HG03064 (cell line): Measurements from ENCODE around the gene WNT7B.

Experiments used
- ATAC-seq: cut with Tn5 transposase; IDR thresholded peaks from one replicate; pipeline ENCODE4 v1.9.1; 2021; ENCODE audit warnings: low read depth; ENCODE audit not compliant: unreplicated experiment

Gene WNT7B

DNA sequence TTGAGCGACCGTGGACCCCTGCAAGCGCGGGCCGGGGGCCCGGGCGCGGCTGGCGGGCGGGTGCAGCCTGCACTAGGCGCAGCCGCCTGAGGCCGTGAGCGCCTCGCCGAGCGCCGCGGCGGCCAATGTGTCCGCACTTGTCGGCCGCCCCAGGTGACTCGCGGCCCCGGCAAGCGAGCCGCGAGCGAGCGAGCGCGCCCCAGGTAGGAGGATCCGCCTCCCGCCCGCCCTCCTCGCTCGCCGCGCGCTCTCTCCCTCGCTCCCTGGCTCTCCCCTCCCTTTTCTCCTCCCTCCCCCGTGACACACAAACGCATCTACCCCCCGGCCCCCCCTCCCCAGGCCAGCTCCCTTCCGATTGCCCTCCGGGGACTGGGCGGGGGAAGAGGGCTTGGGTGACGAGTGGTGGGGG is at the start of gene WNT7B:
WNT7B (minus strand) TSS at position 160 of the 409 bp plus-strand sequence. CDS start 408 bp downstream, outside the sequence.
- ATAC-seq = no peak

DNA sequence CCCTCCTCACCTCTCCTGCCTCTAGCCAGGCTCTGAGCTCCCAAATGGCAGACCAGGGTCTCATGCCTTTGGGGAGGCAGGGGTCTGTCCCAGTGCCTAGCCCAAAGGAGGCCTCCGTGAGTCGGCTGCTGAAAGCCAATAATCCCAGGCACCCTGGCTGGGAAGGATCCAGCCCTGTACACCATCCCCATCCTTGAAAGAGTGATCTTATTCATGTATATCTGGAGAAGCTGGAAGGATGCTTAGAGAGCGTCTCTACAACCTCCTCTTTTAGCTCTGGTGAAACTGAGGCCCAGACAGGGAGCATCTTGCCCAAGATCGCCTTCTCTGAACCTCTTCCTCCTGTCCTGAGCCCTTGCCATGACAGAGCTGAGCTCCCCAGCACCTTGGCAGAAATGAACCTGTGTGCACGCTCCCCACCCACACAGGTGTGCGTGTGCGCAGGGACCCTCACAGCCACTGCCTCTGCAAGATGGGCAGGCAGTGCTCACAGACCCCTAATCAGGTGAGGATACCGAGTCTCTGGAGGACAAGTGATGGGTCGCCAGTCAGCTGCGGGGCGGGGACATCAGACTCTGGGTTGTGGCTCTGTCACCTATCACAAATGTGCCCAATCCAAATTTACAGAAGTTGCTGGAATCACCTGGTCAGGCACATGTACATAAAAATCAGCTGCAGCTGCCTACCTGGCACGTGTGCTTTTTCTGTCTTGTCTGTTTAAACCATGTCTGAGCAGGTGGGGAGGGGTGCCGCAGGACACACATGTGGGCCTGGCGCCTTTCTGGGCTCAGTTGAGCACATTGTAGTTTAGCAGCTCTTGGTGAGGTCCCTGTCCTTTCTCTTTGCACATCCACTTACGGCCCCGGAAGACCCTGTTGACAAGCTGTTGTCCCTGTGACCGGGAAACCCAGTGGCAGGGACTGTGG is 49.3 kb upstream of the WNT7B start:
- ATAC-seq = no peak

DNA sequence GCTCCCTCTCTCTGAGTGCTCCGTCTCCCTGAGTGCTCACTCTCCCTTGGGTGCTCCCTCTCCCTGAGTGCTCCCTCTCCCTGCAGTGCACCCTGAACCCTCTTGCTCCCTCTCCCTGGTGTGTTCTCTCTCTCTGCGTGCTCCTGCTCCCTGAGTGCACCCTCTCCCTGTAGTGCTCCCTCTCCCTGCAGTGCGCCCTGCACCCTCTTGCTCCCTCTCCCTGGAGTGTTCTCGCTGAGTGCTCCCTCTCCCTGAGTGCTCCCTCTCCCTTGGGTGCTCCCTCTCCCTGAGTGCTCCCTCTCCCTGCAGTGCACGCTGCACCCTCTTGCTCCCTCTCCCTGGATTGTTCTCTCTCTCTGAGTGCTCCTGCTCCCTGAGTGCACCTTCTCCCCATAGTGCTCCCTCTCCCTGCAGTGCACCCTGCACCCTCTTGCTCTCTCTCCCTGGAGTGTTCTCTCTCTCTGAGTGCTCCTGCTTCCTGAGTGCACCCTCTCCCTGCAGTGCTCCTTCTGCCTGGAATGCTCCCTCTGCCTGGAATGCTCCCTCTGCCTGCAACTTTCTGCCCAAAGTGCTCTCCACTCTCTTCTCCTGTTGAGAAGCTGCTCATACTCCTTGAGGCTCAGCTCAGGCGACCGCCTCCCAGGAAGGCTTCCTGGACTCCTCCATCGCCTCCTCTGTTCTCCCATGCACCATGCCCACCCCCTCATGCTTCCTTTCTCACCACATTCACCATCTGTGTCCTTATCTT is 48.4 kb upstream of the WNT7B start:
- ATAC-seq = no peak

- no peak for ATAC-seq
Measured at GRCh38 chr22:46024136-46024840, 47.3 kb upstream of the WNT7B start.

DNA sequence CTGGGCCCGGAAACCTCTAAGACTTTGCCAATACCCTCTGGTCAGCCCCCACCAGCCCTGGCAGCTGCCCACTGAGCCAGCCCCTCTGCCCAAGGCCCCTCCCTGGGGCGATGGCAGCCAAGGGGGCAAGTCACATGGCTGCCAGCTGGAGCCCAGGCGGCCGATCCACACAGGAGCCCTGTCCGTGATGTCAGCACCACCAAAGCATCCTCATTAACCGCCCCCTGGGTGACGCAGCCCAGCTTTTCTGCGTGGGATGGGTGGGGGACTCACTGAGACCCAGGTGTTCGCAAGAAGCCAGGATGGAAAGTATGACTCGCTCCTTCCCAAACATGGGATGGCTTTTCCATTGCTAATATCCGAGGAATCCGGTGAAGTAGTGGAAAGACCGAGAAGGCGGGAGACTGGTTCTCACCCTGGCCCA is 46.6 kb upstream of the WNT7B start:
- ATAC-seq = no peak

GRCh38 chr22:46022881-46023512 is 46.0 kb upstream of the WNT7B start:
- no peak for ATAC-seq

- no peak for ATAC-seq
Measured at GRCh38 chr22:46021577-46021976, 44.6 kb upstream of the WNT7B start.

DNA sequence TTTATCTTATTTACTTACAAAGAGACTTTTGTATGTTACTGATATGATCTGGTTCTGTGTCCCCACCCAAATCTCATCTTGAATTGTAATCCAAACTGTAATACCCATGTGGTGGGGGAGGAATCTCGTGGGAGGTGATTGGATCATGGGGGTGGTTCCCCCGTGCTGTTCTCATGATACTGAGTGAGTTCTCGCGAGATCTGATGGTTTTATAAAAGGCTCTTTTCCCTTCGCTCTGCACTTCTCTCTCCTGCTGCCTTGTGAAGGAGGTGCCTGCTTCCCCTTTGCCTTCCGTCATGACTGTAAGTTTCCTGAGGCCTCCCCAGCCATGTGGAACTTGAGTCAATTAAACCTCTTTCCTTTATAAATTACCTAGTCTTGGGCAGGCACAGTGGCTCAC is 42.4 kb upstream of the WNT7B start:
- no peak for ATAC-seq

GRCh38 chr22:46018859-46019258 is 41.9 kb upstream of the WNT7B start:
- no peak for ATAC-seq

GRCh38 chr22:46017166-46017565 is 40.2 kb upstream of the WNT7B start:
- no peak for ATAC-seq

DNA sequence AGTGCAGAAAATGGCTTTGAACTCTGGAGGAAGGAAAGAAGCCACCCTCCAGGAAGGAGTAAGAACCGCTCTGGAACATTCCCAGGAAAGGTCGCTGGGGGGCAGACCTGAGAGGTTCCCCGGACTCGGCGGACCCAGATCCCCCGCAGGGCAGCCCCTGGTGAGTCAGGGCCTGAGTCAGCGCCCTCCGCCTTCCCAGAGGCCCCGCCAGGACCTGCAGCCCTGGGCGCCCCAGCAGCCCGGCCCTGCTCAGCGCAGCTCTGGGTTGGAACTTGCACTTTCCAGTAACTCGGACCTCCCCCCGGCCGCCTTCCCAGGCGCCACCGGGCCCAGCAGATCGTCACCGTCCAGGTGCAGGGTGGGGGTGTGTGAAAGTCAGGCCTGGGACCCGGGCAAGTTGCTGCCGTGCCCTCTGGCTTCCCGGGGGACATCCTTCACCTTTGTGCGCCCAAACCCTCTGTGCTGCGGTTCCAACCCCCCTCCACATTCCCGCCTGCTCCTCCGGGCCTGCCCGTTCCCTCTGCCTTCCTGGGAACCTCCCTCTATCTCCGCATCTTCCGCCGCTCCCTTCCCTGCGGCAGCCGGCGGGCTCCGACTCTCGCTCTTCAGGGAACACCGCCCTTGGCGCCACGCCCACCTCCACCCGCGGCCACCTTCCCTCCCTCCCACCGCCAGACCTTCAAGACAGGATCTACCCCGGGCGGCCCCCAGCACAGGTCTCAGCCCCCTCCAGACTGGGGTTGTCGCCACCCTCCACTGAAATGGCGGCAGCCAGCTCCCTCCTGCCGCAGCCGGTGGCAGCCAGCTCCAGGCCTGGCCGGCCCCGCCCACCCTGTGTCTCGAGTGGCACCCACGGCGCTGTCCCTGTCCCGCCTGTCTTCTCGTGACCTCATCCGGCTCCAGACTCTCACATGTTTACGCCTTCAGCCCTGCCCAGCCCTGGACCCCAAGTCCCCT is 36.8 kb upstream of the WNT7B start:
- ATAC-seq = peak; percentile 70

DNA sequence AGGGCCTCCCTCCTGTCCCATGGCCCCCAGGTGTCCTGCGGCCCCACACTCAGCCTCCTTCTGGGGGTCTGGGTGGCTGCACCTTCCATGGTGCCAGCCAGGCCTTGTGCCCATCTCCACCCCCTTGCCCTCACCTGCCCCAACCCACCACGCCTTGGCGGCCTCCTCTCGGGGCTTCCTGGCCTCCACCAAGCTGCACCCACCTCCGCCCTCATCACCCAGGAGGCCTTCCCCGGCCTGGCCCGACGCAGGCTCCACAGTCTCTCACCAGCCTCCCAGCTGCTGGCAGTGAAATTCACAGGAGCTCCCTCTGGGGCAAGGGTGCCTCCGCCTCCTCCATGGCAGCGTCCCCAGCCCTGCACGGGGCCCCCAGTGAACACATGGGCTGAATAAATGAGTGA is 35.9 kb upstream of the WNT7B start:
- ATAC-seq = no peak

DNA sequence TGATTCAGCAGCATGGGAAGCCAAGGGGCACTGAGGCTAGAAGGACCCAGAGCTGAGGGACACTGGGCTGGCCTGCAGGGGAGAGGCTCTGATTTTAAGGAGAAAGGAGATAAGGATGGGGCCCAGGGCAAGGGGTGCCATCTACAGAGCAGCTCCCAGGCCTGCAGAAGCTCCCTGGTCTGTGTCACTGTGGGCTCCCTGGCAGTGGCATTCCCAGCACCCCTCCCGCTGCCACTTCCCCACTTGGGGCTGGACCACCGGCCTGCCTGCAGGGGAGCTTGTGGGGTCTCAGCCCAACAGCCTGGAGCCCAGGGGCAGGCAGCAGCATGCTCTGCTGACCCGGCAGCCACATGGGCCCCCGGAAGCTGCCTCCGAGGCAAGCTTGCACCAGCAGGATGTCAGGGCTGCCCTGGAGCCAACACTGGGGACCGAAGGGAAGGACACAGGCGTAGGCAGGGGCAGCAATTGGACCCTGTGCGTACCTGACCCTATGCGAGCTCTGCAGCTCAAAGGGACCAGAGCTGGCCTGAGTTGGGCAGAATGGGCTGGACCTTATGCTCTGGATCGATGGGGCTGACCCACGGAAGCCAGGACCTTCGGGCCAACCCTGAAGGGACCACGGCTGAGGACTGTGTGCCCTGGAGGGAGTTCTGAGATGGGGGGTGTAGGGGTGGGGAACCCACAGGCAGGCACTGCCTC is 35.4 kb upstream of the WNT7B start:
- ATAC-seq = no peak

- ATAC-seq = no peak
Measured at GRCh38 chr22:46011627-46012181, 34.7 kb upstream of the WNT7B start.

GRCh38 chr22:46010951-46011626 is 34.1 kb upstream of the WNT7B start:
- ATAC-seq = no peak

DNA sequence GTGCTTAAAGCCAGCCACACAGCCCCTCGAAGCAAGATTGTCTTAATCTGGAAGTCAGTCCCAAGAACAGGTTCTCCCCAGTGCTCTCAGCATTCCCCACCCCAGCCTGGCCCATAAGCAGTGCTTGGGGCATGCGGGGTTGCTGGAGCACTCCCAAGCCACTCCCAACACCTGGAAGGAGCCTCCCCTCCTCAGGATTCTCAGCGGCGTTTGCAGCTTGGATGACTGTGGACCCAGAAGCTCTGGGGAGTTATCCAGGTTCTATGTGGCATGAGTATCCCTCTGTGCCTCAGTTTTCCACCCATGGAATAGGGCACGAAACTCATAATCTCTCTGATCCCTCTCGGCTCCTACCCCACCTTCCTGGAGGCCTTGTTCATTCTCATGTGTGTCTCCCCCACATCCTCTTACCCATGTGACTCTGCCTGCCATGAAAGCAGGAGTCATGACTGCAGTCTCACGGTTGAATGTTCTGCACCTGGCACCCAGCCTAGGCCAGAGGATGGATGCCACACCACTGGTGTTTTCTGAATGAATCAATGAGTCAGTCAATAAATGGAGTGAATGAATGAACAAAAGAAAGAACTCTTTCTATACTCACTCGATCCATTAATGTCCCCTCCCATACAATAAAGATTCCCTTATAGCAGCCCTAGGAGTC is 33.4 kb upstream of the WNT7B start:
- no peak for ATAC-seq

GRCh38 chr22:46009730-46010129 is 32.8 kb upstream of the WNT7B start:
- ATAC-seq = no peak
